SK-N-MC (cell line): ENCODE results near the gene RALGAPA2.

Experiments used
- DNase-seq: peaks from one replicate; pipeline ENCODE4 v3.0.0-alpha.2; 2011; ENCODE audit warnings: low read depth, low spot score
- H3K27ac ChIP-seq: fragments of 200-600 bp; sonication (generic); 2 replicates; pipeline ENCODE4 v1.5.1; 2016; ENCODE audit warnings: mixed run types
- H3K36me3 ChIP-seq: fragments of 200-600 bp; sonication (generic); 2 replicates; pipeline ENCODE4 v1.6.1; 2017; ENCODE audit warnings: antibody characterized with exemption, low read length, mixed read lengths; ENCODE audit not compliant: insufficient read depth
- H3K4me3 ChIP-seq: fragments of 200-600 bp; sonication (generic); 2 replicates; pipeline ENCODE4 v1.5.1; 2016
- H3K9ac ChIP-seq: fragments of 200-600 bp; sonication (generic); 2 replicates; pipeline ENCODE4 v1.8.0; 2017; ENCODE audit warnings: mixed run types, mixed read lengths; ENCODE audit not compliant: insufficient read length
- H3K9me3 ChIP-seq: fragments of 200-600 bp; sonication (generic); 2 replicates; pipeline ENCODE4 v1.6.1; 2017; ENCODE audit warnings: low read depth, mild to moderate bottlenecking, antibody characterized with exemption, low read length, moderate library complexity, mixed read lengths
- EZH2 ChIP-seq: fragments of 200-600 bp; sonication (generic); IDR thresholded peaks from one replicate; pipeline ENCODE4 v1.6.1; 2017; ENCODE audit warnings: antibody characterized with exemption
- FOXP2 ChIP-seq: optimal IDR thresholded peaks from 2 replicates; pipeline ENCODE3; 2011; ENCODE audit warnings: mild to moderate bottlenecking, moderate library complexity; ENCODE audit not compliant: insufficient read depth; ENCODE audit errors: extremely low read length, control extremely low read depth
- POLR2AphosphoS5 ChIP-seq: IDR thresholded peaks from 2 replicates; pipeline ENCODE4 v1.6.1; 2012; ENCODE audit warnings: mild to moderate bottlenecking, low read depth, low read length, borderline replicate concordance

Gene RALGAPA2

GRCh38 chr20:20425823-20426654 is 286.4 kb downstream of the RALGAPA2 start:
- Histone ChIP-seq H3K9ac (no peak overlapping the region), H3K4me3 (no peak overlapping the region), H3K36me3 (no peaks in the 10 kb centered on the region), H3K27ac (no peak overlapping the region), H3K9me3 (no peaks in the 10 kb centered on the region)
- no peak for DNase-seq
- TF ChIP-seq FOXP2, result no peak
- TF ChIP-seq EZH2, result no peak
- TF ChIP-seq POLR2AphosphoS5, result no peak

GRCh38 chr20:20423117-20423516 is 289.3 kb downstream of the RALGAPA2 start:
- H3K9ac ChIP-seq, result no peak overlapping the region
- no peaks in the 10 kb centered on the region for H3K36me3 ChIP-seq
- H3K4me3 ChIP-seq, result no peak overlapping the region
- TF ChIP-seq EZH2 (no peak), POLR2AphosphoS5 (no peak), FOXP2 (no peak)
- H3K27ac ChIP-seq, result no peak overlapping the region
- DNase-seq, result no peak
- no peaks in the 10 kb centered on the region for H3K9me3 ChIP-seq

GRCh38 chr20:20417876-20418676 is 294.4 kb downstream of the RALGAPA2 start:
- no peak for DNase-seq
- H3K27ac ChIP-seq, result no peak overlapping the region
- H3K36me3 ChIP-seq, result no peaks in the 10 kb centered on the region
- H3K4me3 ChIP-seq, result no peak overlapping the region
- H3K9ac ChIP-seq, result no peak overlapping the region
- H3K9me3 ChIP-seq, result no peaks in the 10 kb centered on the region
- TF ChIP-seq POLR2AphosphoS5, result no peak

GRCh38 chr20:20415321-20415720 is 297.1 kb downstream of the RALGAPA2 start:
- Histone ChIP-seq H3K4me3 (no peak overlapping the region), H3K27ac (no peak overlapping the region), H3K9ac (no peak overlapping the region), H3K36me3 (no peaks in the 10 kb centered on the region), H3K9me3 (no peaks in the 10 kb centered on the region)
- no peak for DNase-seq
- TF ChIP-seq FOXP2 (no peak), EZH2 (no peak), POLR2AphosphoS5 (no peak)

- H3K9ac ChIP-seq, result no peak overlapping the region
- no peak overlapping the region for H3K4me3 ChIP-seq
- no peak for DNase-seq
- TF ChIP-seq EZH2, result no peak
- no peak for TF ChIP-seq POLR2AphosphoS5
- TF ChIP-seq FOXP2, result no peak
- H3K36me3 ChIP-seq, result no peaks in the 10 kb centered on the region
- H3K9me3 ChIP-seq, result no peaks in the 10 kb centered on the region
- no peak overlapping the region for H3K27ac ChIP-seq
These were observed 297.7 kb downstream of the RALGAPA2 start for GRCh38 chr20:20414640-20415220.

GRCh38 chr20:20413810-20414281 is 298.6 kb downstream of the RALGAPA2 start:
- no peak overlapping the region for H3K27ac ChIP-seq
- H3K9ac ChIP-seq, result no peak overlapping the region
- no peak overlapping the region for H3K4me3 ChIP-seq
- no peaks in the 10 kb centered on the region for H3K9me3 ChIP-seq
- TF ChIP-seq EZH2, result no peak
- no peak for TF ChIP-seq POLR2AphosphoS5
- no peak for TF ChIP-seq FOXP2
- DNase-seq, result no peak
- H3K36me3 ChIP-seq, result no peaks in the 10 kb centered on the region

- no peak for DNase-seq
- no peak overlapping the region for H3K27ac ChIP-seq
- TF ChIP-seq FOXP2 (no peak), EZH2 (no peak)
- H3K9me3 ChIP-seq, result no peaks in the 10 kb centered on the region
- H3K4me3 ChIP-seq, result peak overlapping the region; percentile 18; the same call in 1 of the 2 replicates
- H3K36me3 ChIP-seq, result no peaks in the 10 kb centered on the region
- H3K9ac ChIP-seq, result no peak overlapping the region
These were observed 299.7 kb downstream of the RALGAPA2 start for GRCh38 chr20:20412750-20413149.

- H3K36me3 ChIP-seq, result no peaks in the 10 kb centered on the region
- DNase-seq, result no peak
- no peak for TF ChIP-seq FOXP2
- TF ChIP-seq EZH2, result no peak
- no peak for TF ChIP-seq POLR2AphosphoS5
- H3K27ac ChIP-seq, result no peak overlapping the region
- H3K9me3 ChIP-seq, result no peaks in the 10 kb centered on the region
- 0 out of 2 replicates have a peak overlapping the region, but pooled peaks have one; percentile 37 for H3K4me3 ChIP-seq
- H3K9ac ChIP-seq, result no peak overlapping the region
These were observed 300.6 kb downstream of the RALGAPA2 start for GRCh38 chr20:20411836-20412235.
